Kidney (tissue), 14 donors: ENCODE data around the gene SDR9C7. TPM values are rescaled to one million over a fixed set of nuclear protein-coding genes. Genes with fewer than 3 reads are reported as not detected.
A peak's percentile ranks its signal among the peaks of the same experiment; 100 is the strongest.

Experiments
- DNase-seq, 5 donors: peaks; one replicate each; pipeline ENCODE4 v3.0.0-alpha.2; 2013 to 2020
- FAIRE-seq: peaks from 2 replicates; lab custom pipeline; 2012; peaks lifted over from hg19 to GRCh38; lab: Jason Lieb, UNC
- H3K27ac ChIP-seq, 2 donors: one replicate each; pipeline ENCODE4 v1.7.0; 2013; ENCODE audit warnings: low read depth in 2 of 2, low read length in 2 of 2, inconsistent platforms in 1 of 2
- H3K27me3 ChIP-seq: one replicate; pipeline ENCODE4 v1.7.1; 2013; ENCODE audit warnings: low read length, inconsistent platforms; ENCODE audit not compliant: control insufficient read depth, insufficient read depth
- H3K36me3 ChIP-seq, 3 donors: one replicate each; pipeline versions ENCODE4 v1.7.0 to v1.7.1; 2013; ENCODE audit warnings: low read length in 3 of 3, control low read depth in 1 of 3, inconsistent platforms in 1 of 3; ENCODE audit not compliant: insufficient read depth in 3 of 3, control insufficient read depth in 2 of 3
- H3K4me1 ChIP-seq, 3 donors: one replicate each; pipeline versions ENCODE4 v1.7.0 to v1.7.1; 2013; ENCODE audit warnings: low read length in 3 of 3, inconsistent platforms in 1 of 3, low read depth in 1 of 3; ENCODE audit not compliant: control insufficient read depth in 2 of 3, insufficient read depth in 2 of 3
- H3K4me3 ChIP-seq, 3 donors: one replicate each; pipeline versions ENCODE4 v1.7.0 to v1.8.1; 2013; ENCODE audit warnings: low read length in 3 of 3, control low read depth in 1 of 3, inconsistent platforms in 1 of 3
- H3K9ac ChIP-seq, 3 donors: one replicate each; pipeline versions ENCODE4 v1.7.0 to v1.7.1; 2013; ENCODE audit warnings: low read length in 3 of 3, control low read depth in 1 of 3, inconsistent platforms in 1 of 3
- H3K9me3 ChIP-seq, 3 donors: one replicate each; pipeline versions ENCODE4 v1.7.0 to v1.7.1; 2013; ENCODE audit warnings: low read length in 3 of 3, control low read depth in 1 of 3, inconsistent platforms in 1 of 3; ENCODE audit not compliant: control insufficient read depth in 2 of 3, insufficient read depth in 1 of 3
- intact Hi-C: fragments of 100-400 bp; cut with DNase I; formaldehyde crosslinking; loops from one replicate; pipeline ENCODE4 v1.11.1; 2022
- polyA plus RNA-seq: library from polyadenylated mRNA; stranded (reverse); fragments of 350-450 nt; fragmentation: Illumina TruSeq; extraction: RNeasy Lipid Tissue Mini Kit (QIAGEN cat#74804); gene quantifications from one replicate; pipeline ENCODE4 v1.2.3, GENCODE V29; 2014; ENCODE audit warnings: low read depth, low replicate concordance; ENCODE audit not compliant: insufficient read depth
- total RNA-seq: library from RNA; stranded (reverse); fragmentation: NEBNext Ultra II Directional; extraction: Animal tissue kit (Norgen Biotek cat#: 25700); gene quantifications from one replicate; pipeline ENCODE4 v1.2.1, GENCODE V29; 2021
- TF ChIP-seq, protein P1 (sequence below): IDR thresholded peaks from 3 replicates; pipeline ENCODE4 v1.5.1; 2012; ENCODE audit warnings: mild to moderate bottlenecking, moderate library complexity, borderline replicate concordance; ENCODE audit not compliant: insufficient read depth; ENCODE audit errors: extremely low read depth
- donor health status: control.
- donor health status: control.
- donor health status: control.
- donor health status: control.
- donor health status: control.
- donor health status: DM: yes; HTN: yes; CAD: no.
- donor health status: Normal renal cell carcinoma (clear cell type).

SDR9C7 gene
- total and polyA plus RNA-seq, 2 donors from 2014 or later = not detected

DNA sequence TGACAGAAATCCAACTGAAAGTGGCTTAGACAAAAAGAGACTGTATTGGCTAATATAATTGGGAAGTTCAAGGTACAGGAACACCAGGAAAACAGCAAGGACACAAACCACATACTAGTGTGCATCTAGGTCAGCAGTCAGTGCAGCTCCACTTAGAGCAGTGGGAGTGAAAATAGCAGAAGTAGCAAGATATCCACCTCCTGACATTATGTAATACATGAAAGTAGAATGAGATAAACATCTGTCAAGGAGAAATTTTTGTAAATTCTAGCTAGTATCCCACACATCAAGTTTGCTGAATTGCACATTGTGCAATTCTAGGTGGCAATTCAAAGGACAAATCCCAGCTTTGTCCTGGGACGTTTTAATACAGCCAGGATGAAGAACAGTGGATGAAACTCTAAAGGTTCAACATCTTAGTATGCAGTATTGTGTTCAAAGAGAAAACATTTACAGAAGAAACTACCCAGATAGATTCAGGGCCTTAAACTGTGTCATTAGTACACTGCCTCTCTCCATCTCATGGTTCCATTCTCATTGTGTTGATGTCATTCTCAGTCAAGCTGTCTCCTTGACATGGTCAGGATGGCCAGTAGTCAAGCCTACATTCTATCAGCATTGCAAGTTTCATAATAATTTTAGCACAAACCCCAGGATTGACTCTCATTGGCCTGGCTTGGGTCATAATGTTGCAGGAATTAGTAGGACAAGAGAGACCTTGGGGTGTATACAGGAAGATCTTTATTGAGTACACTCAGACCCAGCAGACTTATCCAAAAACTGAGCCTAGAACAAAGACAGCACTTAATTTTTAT is 56.8 kb downstream of the SDR9C7 start:
- H3K9ac ChIP-seq = no peak overlapping the region
- no peak for FAIRE-seq
- H3K4me3 ChIP-seq = no peak overlapping the region
- H3K27me3 ChIP-seq = no peaks in the 10 kb centered on the region
- no peaks in the 10 kb centered on the region for H3K36me3 ChIP-seq
- TF ChIP-seq, protein P1, sequence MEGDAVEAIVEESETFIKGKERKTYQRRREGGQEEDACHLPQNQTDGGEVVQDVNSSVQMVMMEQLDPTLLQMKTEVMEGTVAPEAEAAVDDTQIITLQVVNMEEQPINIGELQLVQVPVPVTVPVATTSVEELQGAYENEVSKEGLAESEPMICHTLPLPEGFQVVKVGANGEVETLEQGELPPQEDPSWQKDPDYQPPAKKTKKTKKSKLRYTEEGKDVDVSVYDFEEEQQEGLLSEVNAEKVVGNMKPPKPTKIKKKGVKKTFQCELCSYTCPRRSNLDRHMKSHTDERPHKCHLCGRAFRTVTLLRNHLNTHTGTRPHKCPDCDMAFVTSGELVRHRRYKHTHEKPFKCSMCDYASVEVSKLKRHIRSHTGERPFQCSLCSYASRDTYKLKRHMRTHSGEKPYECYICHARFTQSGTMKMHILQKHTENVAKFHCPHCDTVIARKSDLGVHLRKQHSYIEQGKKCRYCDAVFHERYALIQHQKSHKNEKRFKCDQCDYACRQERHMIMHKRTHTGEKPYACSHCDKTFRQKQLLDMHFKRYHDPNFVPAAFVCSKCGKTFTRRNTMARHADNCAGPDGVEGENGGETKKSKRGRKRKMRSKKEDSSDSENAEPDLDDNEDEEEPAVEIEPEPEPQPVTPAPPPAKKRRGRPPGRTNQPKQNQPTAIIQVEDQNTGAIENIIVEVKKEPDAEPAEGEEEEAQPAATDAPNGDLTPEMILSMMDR = no peak
- no peak for DNase-seq
- peaks cover 0 to 4% (median 0%) of the 10 kb centered on the region in 3 donors for H3K9me3 ChIP-seq
- H3K27ac ChIP-seq = no peak overlapping the region
- no peaks in the 10 kb centered on the region for H3K4me1 ChIP-seq
- intact Hi-C loops = no loop called here

DNA sequence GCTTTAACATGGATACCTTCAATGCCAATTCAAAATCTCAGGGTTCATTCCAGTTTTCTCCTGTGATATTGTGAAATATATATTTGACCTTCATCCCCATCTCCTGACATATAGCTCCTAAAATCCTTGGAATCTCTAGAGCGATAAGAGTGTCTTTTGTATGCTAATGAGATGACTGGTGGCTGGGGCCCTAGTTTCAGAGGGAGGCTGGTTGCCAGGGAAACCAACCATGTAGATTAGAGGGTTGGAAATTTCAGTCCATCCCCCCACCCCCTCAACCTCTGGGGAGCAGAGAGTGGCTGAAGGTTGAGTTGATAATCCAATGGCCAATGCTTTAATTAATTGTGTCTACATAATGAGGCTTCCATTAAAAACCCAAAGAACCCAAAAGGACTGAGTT is 59.4 kb downstream of the SDR9C7 start:
- Histone ChIP-seq H3K4me3 (no peak overlapping the region), H3K4me1 (no peaks in the 10 kb centered on the region), H3K27me3 (no peaks in the 10 kb centered on the region), H3K9ac (no peak overlapping the region), H3K27ac (no peak overlapping the region), H3K36me3 (no peaks in the 10 kb centered on the region), H3K9me3 (no peaks in the 10 kb centered on the region)
- TF ChIP-seq, protein P1 = no peak
- FAIRE-seq = no peak
- intact Hi-C loops = no loop called here
- DNase-seq = no peak

DNA sequence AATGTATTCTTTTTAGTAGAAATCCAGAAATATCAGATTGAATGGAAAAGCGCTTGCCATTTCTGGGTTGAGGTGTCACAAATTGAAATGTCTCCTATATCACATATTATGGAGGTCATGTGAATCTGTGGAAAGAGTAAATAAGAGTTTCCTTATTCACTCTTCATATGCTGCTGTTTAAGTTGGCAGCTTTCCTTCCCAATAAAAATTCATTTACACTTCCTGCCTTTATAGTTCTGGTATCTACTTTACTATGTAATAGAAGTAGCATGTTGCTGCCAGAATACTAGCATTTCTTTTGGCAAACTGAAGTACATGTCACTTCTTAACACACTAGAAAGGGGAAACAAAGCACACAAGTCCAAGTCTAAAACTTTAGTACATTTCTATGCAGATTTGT is 60.8 kb downstream of the SDR9C7 start:
- no peak for FAIRE-seq

More for the DNA sequence above, 60.8 kb downstream of the SDR9C7 start:
- intact Hi-C loops = no loop called here
- DNase-seq = peak in 2 of 5 donors; percentile 14 to 56
- no peaks in the 10 kb centered on the region for H3K9me3 ChIP-seq
- no peaks in the 10 kb centered on the region for H3K36me3 ChIP-seq
- H3K27ac ChIP-seq = no peak overlapping the region
- TF ChIP-seq, protein P1 = no peak
- H3K4me3 ChIP-seq = no peak overlapping the region
- H3K27me3 ChIP-seq = no peaks in the 10 kb centered on the region
- no peak overlapping the region for H3K9ac ChIP-seq
- no peaks in the 10 kb centered on the region for H3K4me1 ChIP-seq

Other genes starting within 250 kb of the SDR9C7 start
- gene PTGES3, start 246.1 kb downstream of the SDR9C7 start, total RNA-seq = 186 TPM
- 207 TPM for gene PTGES3, start 246.1 kb downstream of the SDR9C7 start, polyA plus RNA-seq
- 660 TPM for gene NACA, start 209.1 kb downstream of the SDR9C7 start, total RNA-seq
- gene NACA, start 209.1 kb downstream of the SDR9C7 start, polyA plus RNA-seq = 1,180 TPM
- gene PRIM1, start 182.1 kb downstream of the SDR9C7 start, total RNA-seq = 4.9 TPM
- gene PRIM1, start 182.1 kb downstream of the SDR9C7 start, polyA plus RNA-seq = 3.2 TPM
- gene HSD17B6, start 171.1 kb downstream of the SDR9C7 start, total RNA-seq = 1.7 TPM
- gene HSD17B6, start 171.1 kb downstream of the SDR9C7 start, polyA plus RNA-seq = 3.9 TPM
- 0.41 TPM for gene RDH16, start 23.2 kb upstream of the SDR9C7 start, total RNA-seq
- gene RDH16, start 23.2 kb upstream of the SDR9C7 start, polyA plus RNA-seq = 0.15 TPM
- 6.6 TPM for gene ZBTB39, start 72.1 kb upstream of the SDR9C7 start, total RNA-seq
- gene ZBTB39, start 72.1 kb upstream of the SDR9C7 start, polyA plus RNA-seq = 1.4 TPM
- gene TAC3, start 82.1 kb upstream of the SDR9C7 start, total RNA-seq = not detected
- not detected for gene TAC3, start 82.1 kb upstream of the SDR9C7 start, polyA plus RNA-seq
- 0.25 TPM for gene MYO1A, start 115.7 kb upstream of the SDR9C7 start, total RNA-seq
- 0.77 TPM for gene MYO1A, start 115.7 kb upstream of the SDR9C7 start, polyA plus RNA-seq
- 10.3 TPM for gene NEMP1, start 144.4 kb upstream of the SDR9C7 start, total RNA-seq
- gene NEMP1, start 144.4 kb upstream of the SDR9C7 start, polyA plus RNA-seq = 2.1 TPM
- 28.0 TPM for gene NAB2, start 154.7 kb upstream of the SDR9C7 start, total RNA-seq
- 13.9 TPM for gene NAB2, start 154.7 kb upstream of the SDR9C7 start, polyA plus RNA-seq
- 232 TPM for gene STAT6, start 177.0 kb upstream of the SDR9C7 start, total RNA-seq
- 74.8 TPM for gene STAT6, start 177.0 kb upstream of the SDR9C7 start, polyA plus RNA-seq
- gene LRP1, start 194.1 kb upstream of the SDR9C7 start, total RNA-seq = 121 TPM
- 18.7 TPM for gene LRP1, start 194.1 kb upstream of the SDR9C7 start, polyA plus RNA-seq
- not detected for gene LRP1-AS, start 213.2 kb upstream of the SDR9C7 start, total RNA-seq
- not detected for gene LRP1-AS, start 213.2 kb upstream of the SDR9C7 start, polyA plus RNA-seq